PC-3 (cell line): ENCODE results near the gene PPY. TPM values are rescaled to one million over a fixed set of nuclear protein-coding genes. Genes with fewer than 3 reads are reported as not detected.

Experiments
- ATAC-seq: fragments of 200-7000 bp; cut with Tn5 transposase; 2 replicates; pipeline ENCODE4 v1.9.1; 2020; ENCODE audit warnings: mild to moderate bottlenecking, moderate library complexity
- BruUV-seq: library from RNA; stranded (reverse); fragments of 400-500 nt; replicated peaks from 2 replicates; lab custom pipeline; 2021; lab: Mats Ljungman, UMichigan
- CTCF ChIA-PET: fragments of 300-600 bp; sonication (Branson Sonifier 250); formaldehyde crosslinking; loops from one replicate; lab custom pipeline; 2022; ENCODE audit warnings: antibody characterized with exemption; lab: Charles Lee
- POLR2A ChIA-PET: fragments of 300-600 bp; sonication (Branson Sonifier 250); formaldehyde crosslinking; loops from one replicate; lab custom pipeline; 2022; ENCODE audit warnings: antibody characterized with exemption; ENCODE audit not compliant: unreplicated experiment; lab: Charles Lee
- DNase-seq: peaks from one replicate; pipeline ENCODE4 v3.0.0-alpha.2; 2015
- H2AFZ ChIP-seq: fragments of 300-600 bp; sonication (generic); 2 replicates; pipeline ENCODE4 v1.6.0; 2016; ENCODE audit warnings: antibody characterized with exemption, low read length
- H3F3A ChIP-seq: fragments of 300-600 bp; sonication (generic); one replicate; pipeline ENCODE4 v1.6.0; 2017; ENCODE audit warnings: antibody characterized with exemption, low read length, control low read depth, mild to moderate bottlenecking; ENCODE audit not compliant: unreplicated experiment
- H3K27ac ChIP-seq: fragments of 300-600 bp; sonication (generic); 2 replicates; pipeline ENCODE4 v1.5.1; 2016; ENCODE audit warnings: mild to moderate bottlenecking, low read length
- H3K27me3 ChIP-seq: fragments of 300-600 bp; sonication (generic); 2 replicates; pipeline ENCODE4 v1.6.1; 2016; ENCODE audit warnings: low read length, mixed read lengths
- H3K36me3 ChIP-seq: fragments of 300-600 bp; sonication (generic); 2 replicates; pipeline ENCODE4 v1.6.1; 2016; ENCODE audit warnings: low read depth, mixed run types, low read length, mixed read lengths
- H3K4me1 ChIP-seq: fragments of 300-600 bp; sonication (generic); 2 replicates; pipeline ENCODE4 v1.5.1; 2016; ENCODE audit warnings: low read length; ENCODE audit not compliant: insufficient read depth
- H3K4me2 ChIP-seq: fragments of 300-600 bp; sonication (generic); 2 replicates; pipeline ENCODE4 v1.6.0; 2016; ENCODE audit warnings: low read length
- H3K4me3 ChIP-seq: fragments of 300-600 bp; sonication (generic); 2 replicates; pipeline ENCODE4 v1.5.1; 2016; ENCODE audit warnings: mild to moderate bottlenecking, low read length, mixed read lengths
- H3K79me2 ChIP-seq: fragments of 300-600 bp; sonication (generic); 2 replicates; pipeline ENCODE4 v1.6.1; 2017; ENCODE audit warnings: low read length, mixed read lengths
- H3K9ac ChIP-seq: fragments of 300-600 bp; sonication (generic); 2 replicates; pipeline ENCODE4 v1.6.0; 2016; ENCODE audit warnings: mild to moderate bottlenecking, low read length
- H3K9me2 ChIP-seq: fragments of 300-600 bp; sonication (generic); replicated peaks from 2 replicates; pipeline ENCODE4 v1.6.1; 2016; ENCODE audit warnings: mixed run types, low read length, mixed read lengths
- H3K9me3 ChIP-seq: fragments of 300-600 bp; sonication (generic); 2 replicates; pipeline ENCODE4 v1.6.1; 2016; ENCODE audit warnings: low read length, mixed read lengths
- H4K20me1 ChIP-seq: fragments of 300-600 bp; sonication (generic); 2 replicates; pipeline ENCODE4 v1.6.1; 2016; ENCODE audit warnings: low read length, mixed read lengths
- CTCF ChIP-seq: fragments of 300-600 bp; sonication (generic); conservative IDR thresholded peaks from 2 replicates; pipeline ENCODE4 v1.5.1; 2017; ENCODE audit warnings: antibody characterized with exemption, low read depth, mild to moderate bottlenecking, low read length
- EZH2 ChIP-seq: fragments of 300-600 bp; sonication (generic); IDR thresholded peaks from one replicate; pipeline ENCODE4 v1.6.1; 2017; ENCODE audit warnings: antibody characterized with exemption, mild to moderate bottlenecking, low read length; ENCODE audit not compliant: unreplicated experiment
- EZH2phosphoT487 ChIP-seq: fragments of 300-600 bp; sonication (generic); IDR thresholded peaks from 2 replicates; pipeline ENCODE4 v1.6.1; 2018; ENCODE audit warnings: mild to moderate bottlenecking, antibody characterized with exemption, low read length, borderline replicate concordance
- intact Hi-C: fragments of 100-400 bp; cut with micrococcal nuclease; formaldehyde crosslinking; loops from 2 replicates; pipeline ENCODE4 v1.9.0; 2023
- total RNA-seq: library from RNA; depleted of rRNA; stranded (reverse); fragments of >200 nt; gene quantifications from 2 replicates; pipeline ENCODE4 v1.2.3, GENCODE V29; 2014

The PPY gene
- total RNA-seq, 1 experiment from 2014 or later: not detected

GRCh38 chr17:43986225-43986981 lies 44.1 kb upstream of the PPY start:
- no peaks in the 10 kb centered on the region for H3K36me3 ChIP-seq
- TF ChIP-seq EZH2: no peak
- no peak for TF ChIP-seq CTCF
- TF ChIP-seq EZH2phosphoT487: no peak
- no peaks in the 10 kb centered on the region for H3K9me3 ChIP-seq
- intact Hi-C loops: no loop called here
- CTCF ChIA-PET: no interaction called here
- no peak overlapping the region for H2AFZ ChIP-seq
- H4K20me1 ChIP-seq: no peaks in the 10 kb centered on the region
- no peak overlapping the region for H3K4me3 ChIP-seq
- no peak overlapping the region for H3K27ac ChIP-seq
- no peak overlapping the region for H3K9ac ChIP-seq
- peaks cover 45% of the 10 kb centered on the region for H3K27me3 ChIP-seq
- ATAC-seq: no peak
- no peaks in the 10 kb centered on the region for H3K79me2 ChIP-seq
- H3K4me1 ChIP-seq: no peaks in the 10 kb centered on the region
- H3K4me2 ChIP-seq: no peak overlapping the region
- BruUV-seq: no TSS peak
- no peak for DNase-seq
- POLR2A ChIA-PET: interaction anchor here (0.7 kb wide), 1 partner anchor 167 kb away, joined by 5 read pairs; no protein-coding TSS in a partner anchor
- no peaks in the 10 kb centered on the region for H3K9me2 ChIP-seq
- no peaks in the 10 kb centered on the region for H3F3A ChIP-seq

- Histone ChIP-seq H3K36me3 (no peaks in the 10 kb centered on the region), H3K4me2 (no peak overlapping the region), H3K9ac (no peak overlapping the region), H3K4me3 (no peak overlapping the region), H3K27me3 (peaks cover 45% of the 10 kb centered on the region), H3K79me2 (no peaks in the 10 kb centered on the region), H2AFZ (no peak overlapping the region), H3F3A (no peaks in the 10 kb centered on the region), H4K20me1 (no peaks in the 10 kb centered on the region), H3K9me2 (no peaks in the 10 kb centered on the region), H3K9me3 (no peaks in the 10 kb centered on the region), H3K27ac (no peak overlapping the region), H3K4me1 (no peaks in the 10 kb centered on the region)
- no peak for ATAC-seq
- no peak for DNase-seq
- ChIA-PET POLR2A (no interaction called here), CTCF (no interaction called here)
- no TSS peak for BruUV-seq
- intact Hi-C loops: no loop called here
- TF ChIP-seq EZH2: no peak
- no peak for TF ChIP-seq EZH2phosphoT487
- no peak for TF ChIP-seq CTCF
Observed at GRCh38 chr17:43984521-43984920, 42.2 kb upstream of the PPY start.
